Vagina (tissue), 2 donors: ENCODE measurements around the gene PHF20. TPM values are rescaled to one million over a fixed set of nuclear protein-coding genes. Genes with fewer than 3 reads are reported as not detected.
A peak's percentile ranks its signal among the peaks of the same experiment; 100 is the strongest.
"Not testable (repeated sequence)": the region's sequence is repeated elsewhere in the genome, so short reads cannot be mapped to it uniquely, and the experiment has no call there.

Experiments used
- DNase-seq, 2 donors: peaks; one replicate each; pipeline ENCODE4 v3.0.0-alpha.2; 2017; ENCODE audit errors: extremely low spot score in 2 of 2
- H3K27ac ChIP-seq: fragments of 200-600 bp; sonication (generic); one replicate; pipeline ENCODE4 v1.5.1; 2019
- H3K27me3 ChIP-seq: fragments of 200-600 bp; sonication (generic); one replicate; pipeline ENCODE4 v1.5.1; 2019
- H3K36me3 ChIP-seq, 2 donors: fragments of 200-600 bp; sonication (generic); one replicate each; pipeline ENCODE4 v1.5.1; 2017 to 2019
- H3K4me1 ChIP-seq: fragments of 200-600 bp; sonication (generic); one replicate; pipeline ENCODE4 v1.5.1; 2019
- H3K4me3 ChIP-seq, 2 donors: fragments of 200-600 bp; sonication (generic); 1 replicate in 1 of 2; 2 replicates in 1 of 2; pipeline ENCODE4 v1.5.1; 2016 to 2019
- H3K9me3 ChIP-seq: fragments of 200-600 bp; sonication (generic); one replicate; pipeline ENCODE4 v1.5.1; 2019
- POLR2A ChIP-seq, 2 donors: fragments of 450-650 bp; IDR thresholded peaks; one replicate each; pipeline ENCODE4 v1.6.1; 2017; ENCODE audit warnings: antibody characterized with exemption in 2 of 2, mild to moderate bottlenecking in 2 of 2, moderate library complexity in 2 of 2
- POLR2AphosphoS5 ChIP-seq, 2 donors: sonication (generic); formaldehyde crosslinking; IDR thresholded peaks; one replicate each; pipeline ENCODE4 v1.9.0; 2017; ENCODE audit warnings: antibody characterized with exemption in 2 of 2, mild to moderate bottlenecking in 2 of 2, low read depth in 1 of 2; ENCODE audit not compliant: insufficient read depth in 1 of 2
- intact Hi-C: fragments of 100-400 bp; cut with DNase I; formaldehyde crosslinking; loops from one replicate; pipeline ENCODE4 v1.15.1; 2023
- small RNA-seq: library from RNA; depleted of rRNA; stranded (forward); fragments of <200 nt; gene quantifications from one replicate; pipeline ENCODE3, GENCODE V24; 2016
- total RNA-seq: library from RNA; depleted of rRNA; stranded (reverse); fragments of >200 nt; gene quantifications from one replicate; pipeline ENCODE4 v1.2.3, GENCODE V29; 2016
- TF ChIP-seq, protein P1 (sequence below), 3 experiments: fragments of 450-650 bp in 2 of 3; fragments of 200-600 bp in 1 of 3; sonication (generic) in 1 of 3; IDR thresholded peaks; one replicate each; pipeline ENCODE4 v1.5.1; 2017 to 2019; ENCODE audit warnings: antibody characterized with exemption in 3 of 3, mild to moderate bottlenecking in 2 of 3, moderate library complexity in 2 of 3

PHF20 gene
- total RNA-seq, 1 donor from 2014 or later = 37.3 TPM

DNA sequence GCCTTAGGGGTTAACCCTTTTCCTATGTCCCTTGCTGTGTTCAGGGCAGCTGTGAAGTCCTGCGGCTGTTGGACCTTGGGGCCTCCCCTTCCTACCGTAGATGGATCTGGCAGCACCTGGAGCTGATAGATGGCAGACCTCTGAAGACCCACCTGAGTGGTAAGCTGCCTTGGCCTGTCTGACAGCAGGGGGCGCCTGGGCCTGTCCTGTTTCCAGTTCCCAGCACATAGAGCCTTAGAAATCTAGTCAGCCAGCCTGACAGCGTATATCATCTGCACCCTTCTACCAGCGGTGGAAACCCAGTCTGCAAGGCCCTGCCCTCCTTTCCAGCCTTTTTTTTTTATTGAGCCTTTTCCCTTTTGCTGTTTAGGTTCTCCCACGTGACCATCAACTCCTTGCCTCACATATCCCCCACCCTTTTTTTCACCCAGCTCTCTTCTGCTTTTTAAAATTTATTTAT, 223.2 kb downstream of the PHF20 start:
- intact Hi-C loops = loop anchor here (2.0 kb wide), 1 partner anchor 144 kb away; no protein-coding TSS in a partner anchor
- TF ChIP-seq POLR2A (IDR thresholded peaks at IDR 0.05) = no peak
- TF ChIP-seq, protein P1, sequence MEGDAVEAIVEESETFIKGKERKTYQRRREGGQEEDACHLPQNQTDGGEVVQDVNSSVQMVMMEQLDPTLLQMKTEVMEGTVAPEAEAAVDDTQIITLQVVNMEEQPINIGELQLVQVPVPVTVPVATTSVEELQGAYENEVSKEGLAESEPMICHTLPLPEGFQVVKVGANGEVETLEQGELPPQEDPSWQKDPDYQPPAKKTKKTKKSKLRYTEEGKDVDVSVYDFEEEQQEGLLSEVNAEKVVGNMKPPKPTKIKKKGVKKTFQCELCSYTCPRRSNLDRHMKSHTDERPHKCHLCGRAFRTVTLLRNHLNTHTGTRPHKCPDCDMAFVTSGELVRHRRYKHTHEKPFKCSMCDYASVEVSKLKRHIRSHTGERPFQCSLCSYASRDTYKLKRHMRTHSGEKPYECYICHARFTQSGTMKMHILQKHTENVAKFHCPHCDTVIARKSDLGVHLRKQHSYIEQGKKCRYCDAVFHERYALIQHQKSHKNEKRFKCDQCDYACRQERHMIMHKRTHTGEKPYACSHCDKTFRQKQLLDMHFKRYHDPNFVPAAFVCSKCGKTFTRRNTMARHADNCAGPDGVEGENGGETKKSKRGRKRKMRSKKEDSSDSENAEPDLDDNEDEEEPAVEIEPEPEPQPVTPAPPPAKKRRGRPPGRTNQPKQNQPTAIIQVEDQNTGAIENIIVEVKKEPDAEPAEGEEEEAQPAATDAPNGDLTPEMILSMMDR (IDR thresholded peaks at IDR 0.05) = peak; percentile 58 to 93 (median 85)
- no peak for TF ChIP-seq POLR2AphosphoS5 (IDR thresholded peaks at IDR 0.05; ENCODE audit: insufficient read depth in 1 of 2, low read depth in 1 of 2)

DNA sequence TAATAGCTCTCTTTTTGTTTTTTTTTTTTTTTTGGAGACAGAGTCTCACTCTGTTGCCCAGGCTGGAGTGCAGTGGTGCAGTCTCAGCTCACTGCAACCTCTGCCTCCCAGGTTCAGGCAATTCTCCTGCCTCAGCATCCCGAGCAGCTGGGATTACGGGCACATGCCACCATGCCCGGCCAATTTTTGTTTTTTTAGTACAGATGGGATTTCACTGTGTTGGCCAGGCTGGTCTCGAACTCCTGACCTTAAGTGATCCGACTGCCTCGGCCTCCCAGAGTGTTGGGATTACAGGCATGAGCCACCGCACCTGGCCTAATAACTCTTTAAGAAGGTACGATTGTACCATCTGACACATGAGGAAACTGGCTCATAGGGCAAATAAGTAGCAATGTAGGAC, 224.7 kb downstream of the PHF20 start:
- H3K4me3 ChIP-seq, H3K36me3 ChIP-seq, H3K4me1 ChIP-seq, H3K9me3 ChIP-seq, H3K27me3 ChIP-seq, DNase-seq, intact Hi-C loops, H3K27ac ChIP-seq: not testable (repeated sequence)

More for the DNA sequence above, 223.2 kb downstream of the PHF20 start:
- Histone ChIP-seq H3K27ac (no peak overlapping the region), H3K4me1 (no peaks in the 10 kb centered on the region), H3K27me3 (no peaks in the 10 kb centered on the region), H3K4me3 (no peak overlapping the region), H3K9me3 (no peaks in the 10 kb centered on the region), H3K36me3 (no peaks in the 10 kb centered on the region)
- DNase-seq = no peak

Small RNA genes within 50 kb of the gene (small RNA-seq; reads per million reads assigned to genes)
- gene COX7BP2 = not detected
- gene HIGD1AP16 = not detected
- gene RF00019 = not detected
- gene RF00026 = not detected
- not detected for gene RNU4-40P
- not detected for gene RNU6-937P

Other genes with a start within 250 kb of the PHF20 start
- not detected for gene C20orf173, start 242.4 kb upstream of the PHF20 start, total RNA-seq
- 113 TPM for gene ERGIC3, start 229.9 kb upstream of the PHF20 start, total RNA-seq
- gene SPAG4, start 156.2 kb upstream of the PHF20 start, total RNA-seq = 6.9 TPM
- 149 TPM for gene CPNE1, start 107.1 kb upstream of the PHF20 start, total RNA-seq
- gene RBM12, start 107.1 kb upstream of the PHF20 start, total RNA-seq = 26.8 TPM
- 15.2 TPM for gene NFS1, start 72.7 kb upstream of the PHF20 start, total RNA-seq
- 248 TPM for gene ROMO1, start 72.6 kb upstream of the PHF20 start, total RNA-seq
- gene RBM39, start 29.8 kb upstream of the PHF20 start, total RNA-seq = 370 TPM
- gene SCAND1, start 182.5 kb downstream of the PHF20 start, total RNA-seq = 102 TPM
- 2.7 TPM for gene CNBD2, start 196.6 kb downstream of the PHF20 start, total RNA-seq